Endothelial cell of umbilical vein (primary cell): Measurements from ENCODE around the gene BCAS3. TPM values are rescaled to one million over a fixed set of nuclear protein-coding genes. Genes with fewer than 3 reads are reported as not detected.

Source experiments
- BruUV-seq: library from RNA; stranded (reverse); fragments of 400-500 nt; replicated peaks from 2 replicates; lab custom pipeline; 2021; lab: Mats Ljungman, UMichigan
- CTCF ChIA-PET: fragments of 300-600, 350-600 bp; sonication (Branson Sonifier 250); formaldehyde crosslinking; loops from one replicate; lab custom pipeline; 2021; ENCODE audit warnings: antibody characterized with exemption, inconsistent platforms; lab: Charles Lee
- POLR2A ChIA-PET: fragments of 300-600, 350-600 bp; sonication (Branson Sonifier 250); formaldehyde crosslinking; loops from one replicate; lab custom pipeline; 2021; ENCODE audit warnings: antibody characterized with exemption, inconsistent platforms; lab: Charles Lee
- DNase-seq: peaks from one replicate; pipeline ENCODE4 v3.0.0-alpha.2; 2011; ENCODE audit warnings: low read depth, low spot score
- FAIRE-seq: peaks from 2 replicates; lab custom pipeline; 2011; peaks lifted over from hg19 to GRCh38; lab: Jason Lieb, UNC
- H2AFZ ChIP-seq: 2 replicates; pipeline ENCODE4 v1.6.0; 2012; ENCODE audit warnings: low read depth, low read length, control low read depth, inconsistent platforms
- H3K27ac ChIP-seq: 2 replicates; pipeline ENCODE4 v1.5.1; 2011; ENCODE audit warnings: low read depth, mild to moderate bottlenecking, control low read depth, low read length, moderate library complexity; ENCODE audit not compliant: insufficient read depth
- H3K27me3 ChIP-seq, 2 experiments: 2 replicates each; pipeline versions ENCODE4 v1.6.0 to v1.6.1; 2011; ENCODE audit warnings: low read length in 2 of 2, mixed read lengths in 1 of 2; ENCODE audit not compliant: control insufficient read depth in 2 of 2, insufficient read depth in 2 of 2
- H3K36me3 ChIP-seq, 2 experiments: 2 replicates in 1 of 2; 3 replicates in 1 of 2; pipeline ENCODE4 v1.5.1; 2011; ENCODE audit warnings: low read length in 2 of 2, mild to moderate bottlenecking in 1 of 2, moderate library complexity in 1 of 2; ENCODE audit not compliant: control insufficient read depth in 2 of 2, insufficient read depth in 2 of 2; ENCODE audit errors: extremely low read depth in 1 of 2
- H3K4me1 ChIP-seq: 3 replicates; pipeline ENCODE4 v1.5.1; 2011; ENCODE audit warnings: mild to moderate bottlenecking, low read length; ENCODE audit not compliant: control insufficient read depth, insufficient read depth; ENCODE audit errors: extremely low read depth
- H3K4me2 ChIP-seq: 2 replicates; pipeline ENCODE4 v1.6.1; 2011; ENCODE audit warnings: low read length, control low read depth, mixed read lengths; ENCODE audit not compliant: insufficient read depth
- H3K4me3 ChIP-seq, 3 experiments: fragments of 200-600 bp in 1 of 3; sonication (generic), shearing (Covaris generic) in 1 of 3; replicated peaks in 1 of 3; 2 replicates each; pipeline ENCODE4 v1.5.1; 2011 to 2016; ENCODE audit warnings: control low read depth in 3 of 3, low read length in 3 of 3, mild to moderate bottlenecking in 2 of 3, inconsistent platforms in 1 of 3, low read depth in 1 of 3, moderate library complexity in 1 of 3; ENCODE audit not compliant: insufficient read depth in 1 of 3
- H3K79me2 ChIP-seq: 2 replicates; pipeline ENCODE4 v1.6.0; 2012; ENCODE audit warnings: low read length, inconsistent platforms; ENCODE audit not compliant: control insufficient read depth, insufficient read depth
- H3K9ac ChIP-seq: replicated peaks from 2 replicates; pipeline ENCODE3; 2011; ENCODE audit warnings: low read length, control low read depth; ENCODE audit not compliant: insufficient read depth; ENCODE audit errors: extremely low read depth
- H3K9me1 ChIP-seq: replicated peaks from 3 replicates; pipeline ENCODE4 v1.6.0; 2011; ENCODE audit warnings: mild to moderate bottlenecking, low read length; ENCODE audit not compliant: control insufficient read depth, insufficient read depth; ENCODE audit errors: extremely low read depth
- H3K9me3 ChIP-seq: replicated peaks from 2 replicates; pipeline ENCODE4 v1.5.1; 2012; ENCODE audit warnings: low read length, inconsistent platforms; ENCODE audit not compliant: control insufficient read depth, insufficient read depth
- H4K20me1 ChIP-seq: replicated peaks from 2 replicates; pipeline ENCODE3; 2011; ENCODE audit warnings: mild to moderate bottlenecking, low read length; ENCODE audit not compliant: control insufficient read depth, insufficient read depth; ENCODE audit errors: extremely low read depth
- FOS ChIP-seq: IDR thresholded peaks from 2 replicates; pipeline ENCODE4 v1.6.1; 2011; ENCODE audit warnings: mild to moderate bottlenecking, low read length, moderate library complexity, borderline replicate concordance; ENCODE audit not compliant: insufficient read depth
- JUN ChIP-seq: IDR thresholded peaks from 2 replicates; pipeline ENCODE4 v1.6.1; 2011; ENCODE audit warnings: borderline replicate concordance, low read depth; ENCODE audit not compliant: insufficient read length, insufficient read depth
- MYC ChIP-seq: IDR thresholded peaks from one replicate; pipeline ENCODE4 v1.6.1; 2011; ENCODE audit warnings: mild to moderate bottlenecking, low read depth, low read length
- POLR2AphosphoS5 ChIP-seq: IDR thresholded peaks from 2 replicates; pipeline ENCODE4 v1.6.1; 2012; ENCODE audit warnings: low read depth, mild to moderate bottlenecking, control low read depth, low read length, moderate library complexity; ENCODE audit not compliant: insufficient read depth
- dilution Hi-C: fragments of 300-500 bp; cut with MboI; formaldehyde crosslinking; loops from one replicate; pipeline ENCODE4 v1.15.0; 2019; ENCODE audit warnings: low sequenced_read_pairs; ENCODE audit not compliant: extremely low pct_ligation_motif_present
- intact Hi-C: fragments of 100-400 bp; cut with micrococcal nuclease; formaldehyde crosslinking; loops from one replicate; pipeline ENCODE4 v1.10.0; 2022
- polyA plus RNA-seq, 4 experiments: library from polyadenylated mRNA; depleted of rRNA in 3 of 4; stranded (reverse) in 3 of 4; unstranded in 1 of 4; fragments of >200 nt; gene quantifications; 2 replicates each; pipeline versions ENCODE4 v1.2.1 to v1.2.3, GENCODE V29; 2011 to 2012; ENCODE audit warnings: missing spikeins in 1 of 4
- total RNA-seq: library from RNA; stranded (reverse); gene quantifications from 2 replicates; pipeline ENCODE4 v1.2.3, GENCODE V29; 2021
- TF ChIP-seq, protein P1 (sequence below): IDR thresholded peaks from 2 replicates; pipeline ENCODE4 v1.6.1; 2011; ENCODE audit not compliant: insufficient read depth, insufficient read length

The BCAS3 gene
- total and polyA plus RNA-seq, 2 donors (not counting 3 experiments of a cell fraction or from before 2014, with no cell fraction given) = 8.2 to 16.0 TPM

- no peak overlapping the region for H3K4me3 ChIP-seq
- H3K27me3 ChIP-seq = no peaks in the 10 kb centered on the region
- no peak overlapping the region for H3K9ac ChIP-seq
- ChIA-PET CTCF (interaction anchor here (1.0 to 1.2 kb wide), 3 partner anchors 8 to 49 kb away, joined by 3 read pairs; no protein-coding TSS in a partner anchor), POLR2A (no interaction called here)
- no peak for DNase-seq
- intact Hi-C loops (no loop called here), dilution Hi-C loops (no loop called here)
- no peak overlapping the region for H3K27ac ChIP-seq
- TF ChIP-seq FOS = no peak
- TF ChIP-seq, protein P1, sequence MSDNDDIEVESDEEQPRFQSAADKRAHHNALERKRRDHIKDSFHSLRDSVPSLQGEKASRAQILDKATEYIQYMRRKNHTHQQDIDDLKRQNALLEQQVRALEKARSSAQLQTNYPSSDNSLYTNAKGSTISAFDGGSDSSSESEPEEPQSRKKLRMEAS = no peak
- TF ChIP-seq MYC = no peak
- no peaks in the 10 kb centered on the region for H3K9me3 ChIP-seq
- BruUV-seq = no TSS peak
- H3K4me1 ChIP-seq = no peaks in the 10 kb centered on the region
- H3K9me1 ChIP-seq = no peaks in the 10 kb centered on the region
- no peaks in the 10 kb centered on the region for H3K36me3 ChIP-seq
- H4K20me1 ChIP-seq = no peaks in the 10 kb centered on the region
- FAIRE-seq = no peak
- H3K79me2 ChIP-seq = no peaks in the 10 kb centered on the region
- H3K4me2 ChIP-seq = no peak overlapping the region
- no peak overlapping the region for H2AFZ ChIP-seq
These were observed 245.3 kb downstream of the BCAS3 start for GRCh38 chr17:60923000-60923399.

DNA sequence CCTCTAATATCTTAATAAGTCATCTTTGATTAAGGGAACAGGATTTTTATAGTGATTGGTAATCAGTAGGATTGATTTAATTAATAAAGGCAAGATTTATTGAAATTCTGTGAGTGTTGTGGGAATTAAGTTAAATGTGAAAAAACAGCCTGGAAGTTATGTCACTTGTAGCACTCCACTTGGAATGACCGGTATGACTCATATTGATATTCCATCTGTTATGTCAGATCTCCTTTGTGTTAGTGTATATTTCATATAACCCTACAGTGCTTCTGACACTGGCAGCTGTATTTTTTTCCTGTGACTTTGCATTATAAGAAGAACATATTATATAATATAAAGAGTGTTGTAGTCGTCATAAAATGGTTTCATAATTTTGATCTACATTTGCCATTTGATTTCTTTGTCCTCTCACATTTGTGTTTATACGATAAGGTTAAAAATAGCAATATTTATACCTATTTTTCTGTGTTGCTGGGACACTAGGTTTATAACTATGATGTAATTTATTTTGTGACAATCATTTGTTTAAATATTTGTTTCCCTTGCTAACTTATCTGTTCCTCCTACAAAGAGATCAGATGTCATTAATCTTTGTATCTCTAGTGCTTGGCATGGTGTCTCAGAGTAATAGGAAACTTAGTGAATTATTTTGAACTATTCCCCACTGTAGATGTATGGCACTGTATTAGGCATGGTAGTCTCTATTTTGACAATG lies 249.0 kb downstream of the BCAS3 start:
- no peak overlapping the region for H3K27ac ChIP-seq
- CTCF ChIA-PET = no interaction called here
- POLR2A ChIA-PET = no interaction called here
- no peak overlapping the region for H3K4me2 ChIP-seq
- H3K27me3 ChIP-seq = no peaks in the 10 kb centered on the region
- no peaks in the 10 kb centered on the region for H4K20me1 ChIP-seq
- no peaks in the 10 kb centered on the region for H3K9me3 ChIP-seq
- peak; percentile 49 for TF ChIP-seq JUN
- no peak for TF ChIP-seq POLR2AphosphoS5
- TF ChIP-seq FOS = peak; percentile 44
- no peak for TF ChIP-seq MYC
- DNase-seq (peak; percentile 51), FAIRE-seq (no peak)
- H3K79me2 ChIP-seq = no peaks in the 10 kb centered on the region
- no peak overlapping the region for H3K9ac ChIP-seq
- dilution Hi-C loops = no loop called here
- BruUV-seq = no TSS peak
- no peaks in the 10 kb centered on the region for H3K9me1 ChIP-seq
- H2AFZ ChIP-seq = no peak overlapping the region
- intact Hi-C loops = no loop called here
- no peak overlapping the region for H3K4me3 ChIP-seq
- H3K4me1 ChIP-seq = no peaks in the 10 kb centered on the region
- H3K36me3 ChIP-seq = no peaks in the 10 kb centered on the region
